Kidney (tissue), 14 donors: ENCODE results near the gene PDE1A. TPM values are rescaled to one million over a fixed set of nuclear protein-coding genes. Genes with fewer than 3 reads are reported as not detected.

Experiments used
- DNase-seq, 5 donors: peaks; one replicate each; pipeline ENCODE4 v3.0.0-alpha.2; 2013 to 2020
- FAIRE-seq: peaks from 2 replicates; lab custom pipeline; 2012; peaks lifted over from hg19 to GRCh38; lab: Jason Lieb, UNC
- H3K27ac ChIP-seq, 2 donors: one replicate each; pipeline ENCODE4 v1.7.0; 2013; ENCODE audit warnings: low read depth in 2 of 2, low read length in 2 of 2, inconsistent platforms in 1 of 2
- H3K27me3 ChIP-seq: one replicate; pipeline ENCODE4 v1.7.1; 2013; ENCODE audit warnings: low read length, inconsistent platforms; ENCODE audit not compliant: control insufficient read depth, insufficient read depth
- H3K36me3 ChIP-seq, 3 donors: one replicate each; pipeline versions ENCODE4 v1.7.0 to v1.7.1; 2013; ENCODE audit warnings: low read length in 3 of 3, control low read depth in 1 of 3, inconsistent platforms in 1 of 3; ENCODE audit not compliant: insufficient read depth in 3 of 3, control insufficient read depth in 2 of 3
- H3K4me1 ChIP-seq, 3 donors: one replicate each; pipeline versions ENCODE4 v1.7.0 to v1.7.1; 2013; ENCODE audit warnings: low read length in 3 of 3, inconsistent platforms in 1 of 3, low read depth in 1 of 3; ENCODE audit not compliant: control insufficient read depth in 2 of 3, insufficient read depth in 2 of 3
- H3K4me3 ChIP-seq, 3 donors: one replicate each; pipeline versions ENCODE4 v1.7.0 to v1.8.1; 2013; ENCODE audit warnings: low read length in 3 of 3, control low read depth in 1 of 3, inconsistent platforms in 1 of 3
- H3K9ac ChIP-seq, 3 donors: one replicate each; pipeline versions ENCODE4 v1.7.0 to v1.7.1; 2013; ENCODE audit warnings: low read length in 3 of 3, control low read depth in 1 of 3, inconsistent platforms in 1 of 3
- H3K9me3 ChIP-seq, 3 donors: one replicate each; pipeline versions ENCODE4 v1.7.0 to v1.7.1; 2013; ENCODE audit warnings: low read length in 3 of 3, control low read depth in 1 of 3, inconsistent platforms in 1 of 3; ENCODE audit not compliant: control insufficient read depth in 2 of 3, insufficient read depth in 1 of 3
- intact Hi-C: fragments of 100-400 bp; cut with DNase I; formaldehyde crosslinking; loops from one replicate; pipeline ENCODE4 v1.11.1; 2022
- polyA plus RNA-seq: library from polyadenylated mRNA; stranded (reverse); fragments of 350-450 nt; fragmentation: Illumina TruSeq; extraction: RNeasy Lipid Tissue Mini Kit (QIAGEN cat#74804); gene quantifications from one replicate; pipeline ENCODE4 v1.2.3, GENCODE V29; 2014; ENCODE audit warnings: low read depth, low replicate concordance; ENCODE audit not compliant: insufficient read depth
- total RNA-seq: library from RNA; stranded (reverse); fragmentation: NEBNext Ultra II Directional; extraction: Animal tissue kit (Norgen Biotek cat#: 25700); gene quantifications from one replicate; pipeline ENCODE4 v1.2.1, GENCODE V29; 2021
- TF ChIP-seq, protein P1 (sequence below): IDR thresholded peaks from 3 replicates; pipeline ENCODE4 v1.5.1; 2012; ENCODE audit warnings: mild to moderate bottlenecking, moderate library complexity, borderline replicate concordance; ENCODE audit not compliant: insufficient read depth; ENCODE audit errors: extremely low read depth
- donor health status: control.
- donor health status: control.
- donor health status: control.
- donor health status: control.
- donor health status: control.
- donor health status: DM: yes; HTN: yes; CAD: no.
- donor health status: Normal renal cell carcinoma (clear cell type).

PDE1A gene
- total and polyA plus RNA-seq, 2 donors from 2014 or later, result 40.4 to 70.5 TPM

DNA sequence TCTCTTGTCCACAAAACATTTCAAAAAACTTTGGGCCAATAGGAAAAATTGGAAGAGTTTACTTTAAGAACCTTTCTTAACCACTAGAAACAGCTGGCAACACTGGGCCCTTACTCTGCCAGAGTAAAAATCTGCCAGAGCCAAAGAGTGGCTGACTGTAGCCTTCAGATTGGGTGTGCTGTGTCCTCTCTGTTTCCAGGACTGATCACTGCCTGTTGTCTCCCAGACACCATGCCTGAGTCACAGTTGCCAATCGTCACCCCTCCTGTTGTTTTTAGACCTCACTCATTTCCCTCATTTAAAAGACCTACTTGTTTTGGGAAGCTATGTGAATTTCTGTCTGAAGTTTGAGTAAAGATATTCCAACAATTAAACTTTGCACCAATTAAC is 282.1 kb downstream of the PDE1A start:
- H3K36me3 ChIP-seq, result no peaks in the 10 kb centered on the region
- H3K4me1 ChIP-seq, result no peaks in the 10 kb centered on the region
- FAIRE-seq, result no peak
- H3K4me3 ChIP-seq, result no peak overlapping the region
- no peak for DNase-seq
- H3K9me3 ChIP-seq, result no peaks in the 10 kb centered on the region
- no peaks in the 10 kb centered on the region for H3K27me3 ChIP-seq
- no peak overlapping the region for H3K9ac ChIP-seq
- TF ChIP-seq, protein P1, sequence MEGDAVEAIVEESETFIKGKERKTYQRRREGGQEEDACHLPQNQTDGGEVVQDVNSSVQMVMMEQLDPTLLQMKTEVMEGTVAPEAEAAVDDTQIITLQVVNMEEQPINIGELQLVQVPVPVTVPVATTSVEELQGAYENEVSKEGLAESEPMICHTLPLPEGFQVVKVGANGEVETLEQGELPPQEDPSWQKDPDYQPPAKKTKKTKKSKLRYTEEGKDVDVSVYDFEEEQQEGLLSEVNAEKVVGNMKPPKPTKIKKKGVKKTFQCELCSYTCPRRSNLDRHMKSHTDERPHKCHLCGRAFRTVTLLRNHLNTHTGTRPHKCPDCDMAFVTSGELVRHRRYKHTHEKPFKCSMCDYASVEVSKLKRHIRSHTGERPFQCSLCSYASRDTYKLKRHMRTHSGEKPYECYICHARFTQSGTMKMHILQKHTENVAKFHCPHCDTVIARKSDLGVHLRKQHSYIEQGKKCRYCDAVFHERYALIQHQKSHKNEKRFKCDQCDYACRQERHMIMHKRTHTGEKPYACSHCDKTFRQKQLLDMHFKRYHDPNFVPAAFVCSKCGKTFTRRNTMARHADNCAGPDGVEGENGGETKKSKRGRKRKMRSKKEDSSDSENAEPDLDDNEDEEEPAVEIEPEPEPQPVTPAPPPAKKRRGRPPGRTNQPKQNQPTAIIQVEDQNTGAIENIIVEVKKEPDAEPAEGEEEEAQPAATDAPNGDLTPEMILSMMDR, result no peak
- no peak overlapping the region for H3K27ac ChIP-seq
- intact Hi-C loops, result no loop called here

DNA sequence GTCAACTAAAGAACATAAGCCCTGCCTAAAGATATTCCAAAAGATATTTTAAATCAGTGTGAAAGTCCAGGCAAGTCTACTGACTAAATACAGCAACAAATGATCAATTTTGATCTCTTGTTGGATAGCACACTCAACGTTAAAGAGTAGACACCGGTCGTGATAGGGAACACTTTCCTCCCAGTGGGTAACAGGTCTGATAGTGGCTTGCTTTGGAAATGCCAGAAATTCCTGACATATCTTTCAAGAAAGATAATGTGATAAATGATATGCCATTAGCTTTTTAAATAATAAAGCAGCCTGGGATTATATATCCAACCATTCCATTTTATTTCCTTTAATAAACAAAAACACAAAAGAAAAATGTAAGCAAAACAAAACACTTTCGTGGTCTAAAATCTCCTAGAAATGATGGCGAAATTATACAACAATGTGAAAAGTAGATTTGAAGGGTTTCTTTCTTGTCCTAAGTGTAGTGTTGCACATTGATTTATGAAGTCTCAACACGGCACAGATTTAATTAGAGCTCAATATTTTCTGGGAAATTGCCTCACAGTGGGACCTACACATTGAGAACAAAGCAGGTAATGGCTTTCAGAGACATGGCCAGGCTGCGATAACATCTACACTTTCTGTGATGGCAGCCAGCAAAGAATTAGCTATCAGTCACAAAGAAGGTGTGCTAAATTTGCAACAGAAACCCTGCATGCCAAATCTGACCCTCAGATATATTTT is 282.6 kb downstream of the PDE1A start:
- DNase-seq (no peak), FAIRE-seq (no peak)
- intact Hi-C loops, result no loop called here
- no peaks in the 10 kb centered on the region for H3K9me3 ChIP-seq
- H3K27ac ChIP-seq, result no peak overlapping the region
- no peaks in the 10 kb centered on the region for H3K27me3 ChIP-seq
- H3K4me1 ChIP-seq, result no peaks in the 10 kb centered on the region
- no peak overlapping the region for H3K9ac ChIP-seq
- H3K36me3 ChIP-seq, result no peaks in the 10 kb centered on the region
- H3K4me3 ChIP-seq, result no peak overlapping the region
- TF ChIP-seq, protein P1, result no peak

DNA sequence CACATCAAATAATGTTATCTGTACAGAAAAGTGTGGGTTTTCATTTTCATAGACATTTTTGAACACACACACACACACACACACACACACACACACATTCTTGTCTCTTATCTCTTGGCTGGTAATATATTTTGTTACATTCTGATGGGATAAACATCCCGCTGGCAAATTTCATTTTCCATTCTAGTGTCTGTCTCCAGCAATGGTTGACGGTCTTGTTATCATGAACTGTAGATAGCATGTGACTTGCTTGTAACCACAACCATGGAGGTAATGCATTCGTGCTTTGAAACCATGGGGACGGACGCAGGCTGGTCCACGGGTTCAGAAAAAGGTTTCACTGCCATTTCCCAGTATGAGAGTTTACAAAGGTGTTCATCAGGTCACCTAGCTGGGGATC is 284.8 kb downstream of the PDE1A start:
- Histone ChIP-seq H3K27me3 (no peaks in the 10 kb centered on the region), H3K9ac (no peak overlapping the region), H3K9me3 (no peaks in the 10 kb centered on the region), H3K36me3 (no peaks in the 10 kb centered on the region), H3K4me3 (no peak overlapping the region), H3K27ac (no peak overlapping the region), H3K4me1 (no peaks in the 10 kb centered on the region)
- no peak for FAIRE-seq
- intact Hi-C loops, result no loop called here
- no peak for DNase-seq
- TF ChIP-seq, protein P1, result no peak
